GM12865 (cell line): ENCODE measurements around the gene ECI1.
"Not testable (repeated sequence)": the region's sequence is repeated elsewhere in the genome, so short reads cannot be mapped to it uniquely, and the experiment has no call there.

Source experiments
- DNase-seq: peaks from one replicate; pipeline ENCODE4 v3.0.0; 2010; ENCODE audit warnings: low read depth
- H3K4me3 ChIP-seq: 2 replicates; pipeline ENCODE4 v1.5.1; 2011; ENCODE audit warnings: mild to moderate bottlenecking, low read depth, low read length, control low read depth
- TF ChIP-seq, protein P1 (sequence below): IDR thresholded peaks from 2 replicates; pipeline ENCODE4 v1.5.1; 2011; ENCODE audit warnings: low read length, control low read depth, low read depth, inconsistent platforms; ENCODE audit not compliant: insufficient read depth; ENCODE audit errors: missing control alignments

Gene ECI1

DNA sequence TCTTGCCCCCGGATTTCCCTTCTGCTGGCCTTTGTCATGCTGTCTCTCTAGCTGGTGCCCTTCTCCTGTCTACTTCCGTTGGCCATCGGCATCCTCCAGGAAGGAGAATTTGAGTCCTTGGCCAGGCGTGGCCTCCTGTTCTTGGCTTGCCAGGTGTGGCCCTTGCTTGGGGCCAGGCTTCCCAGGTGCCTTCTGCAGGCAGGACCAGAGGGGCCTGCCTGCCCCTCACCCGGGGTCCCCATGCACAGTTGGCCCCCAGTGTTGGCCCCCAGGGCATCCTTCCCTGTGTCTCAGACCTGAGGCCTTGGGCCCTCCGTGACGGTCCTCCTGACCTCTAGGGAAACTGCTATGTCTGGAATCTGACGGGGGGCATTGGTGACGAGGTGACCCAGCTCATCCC is 43.5 kb downstream of the ECI1 start:
- no peak overlapping the region for H3K4me3 ChIP-seq
- DNase-seq: no peak
- TF ChIP-seq, protein P1, sequence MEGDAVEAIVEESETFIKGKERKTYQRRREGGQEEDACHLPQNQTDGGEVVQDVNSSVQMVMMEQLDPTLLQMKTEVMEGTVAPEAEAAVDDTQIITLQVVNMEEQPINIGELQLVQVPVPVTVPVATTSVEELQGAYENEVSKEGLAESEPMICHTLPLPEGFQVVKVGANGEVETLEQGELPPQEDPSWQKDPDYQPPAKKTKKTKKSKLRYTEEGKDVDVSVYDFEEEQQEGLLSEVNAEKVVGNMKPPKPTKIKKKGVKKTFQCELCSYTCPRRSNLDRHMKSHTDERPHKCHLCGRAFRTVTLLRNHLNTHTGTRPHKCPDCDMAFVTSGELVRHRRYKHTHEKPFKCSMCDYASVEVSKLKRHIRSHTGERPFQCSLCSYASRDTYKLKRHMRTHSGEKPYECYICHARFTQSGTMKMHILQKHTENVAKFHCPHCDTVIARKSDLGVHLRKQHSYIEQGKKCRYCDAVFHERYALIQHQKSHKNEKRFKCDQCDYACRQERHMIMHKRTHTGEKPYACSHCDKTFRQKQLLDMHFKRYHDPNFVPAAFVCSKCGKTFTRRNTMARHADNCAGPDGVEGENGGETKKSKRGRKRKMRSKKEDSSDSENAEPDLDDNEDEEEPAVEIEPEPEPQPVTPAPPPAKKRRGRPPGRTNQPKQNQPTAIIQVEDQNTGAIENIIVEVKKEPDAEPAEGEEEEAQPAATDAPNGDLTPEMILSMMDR: no peak

DNA sequence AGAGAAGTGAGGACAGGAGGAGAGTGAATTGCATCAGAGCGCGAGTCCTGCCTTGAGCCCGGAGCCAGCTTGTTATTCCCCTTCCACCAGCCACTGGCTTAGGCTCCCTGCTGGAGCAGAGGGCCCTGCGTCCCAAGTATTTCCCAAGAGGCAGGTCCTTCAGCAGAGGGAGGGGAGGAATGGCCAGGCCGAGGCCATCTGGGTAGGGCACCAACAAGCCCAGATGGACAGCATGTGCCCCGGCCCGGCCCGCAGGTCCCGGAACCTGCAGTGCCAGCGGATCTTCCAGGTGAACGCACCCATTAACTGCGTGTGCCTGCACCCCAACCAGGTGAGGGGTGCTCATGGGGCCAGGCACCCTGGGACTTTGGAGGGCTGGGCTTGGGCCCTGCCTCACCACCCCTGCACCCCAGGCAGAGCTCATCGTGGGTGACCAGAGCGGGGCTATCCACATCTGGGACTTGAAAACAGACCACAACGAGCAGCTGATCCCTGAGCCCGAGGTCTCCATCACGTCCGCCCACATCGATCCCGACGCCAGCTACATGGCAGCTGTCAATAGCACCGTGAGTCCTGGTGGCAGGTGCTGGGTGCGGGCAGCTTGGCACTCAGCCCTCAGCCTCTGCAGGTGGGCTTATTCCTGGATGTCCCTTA is 44.5 kb downstream of the ECI1 start:
- TF ChIP-seq, protein P1: no peak
- DNase-seq: no peak
- no peak overlapping the region for H3K4me3 ChIP-seq

DNA sequence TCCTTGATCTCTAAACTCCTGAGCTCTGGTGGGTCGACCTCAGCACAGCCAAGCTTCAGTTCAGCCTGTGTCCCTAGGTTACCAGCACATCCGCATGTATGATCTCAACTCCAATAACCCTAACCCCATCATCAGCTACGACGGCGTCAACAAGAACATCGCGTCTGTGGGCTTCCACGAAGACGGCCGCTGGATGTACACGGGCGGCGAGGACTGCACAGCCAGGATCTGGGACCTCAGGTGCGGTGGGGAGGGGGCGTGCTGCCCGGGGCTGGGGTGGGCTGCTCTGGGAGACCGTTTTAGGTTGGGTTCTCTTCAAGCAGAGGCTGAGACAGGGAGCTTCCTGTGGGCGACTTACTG is 45.0 kb downstream of the ECI1 start:
- peak overlapping the region; percentile 57 for H3K4me3 ChIP-seq
- TF ChIP-seq, protein P1: no peak
- DNase-seq: no peak

DNA sequence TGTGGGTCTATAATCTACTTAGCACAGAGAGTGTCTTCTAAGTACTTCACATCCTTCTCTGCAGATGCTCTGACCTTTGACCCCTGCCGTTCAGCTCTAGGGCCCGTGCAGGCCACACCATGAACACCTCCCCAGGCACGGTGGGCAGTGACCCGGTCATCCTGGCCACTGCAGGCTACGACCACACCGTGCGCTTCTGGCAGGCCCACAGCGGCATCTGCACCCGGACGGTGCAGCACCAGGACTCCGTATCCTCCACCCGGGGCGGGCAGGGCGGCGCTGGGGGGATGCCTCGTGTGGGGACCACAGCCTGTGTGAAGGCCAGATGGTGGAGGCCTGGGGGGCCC is 45.4 kb downstream of the ECI1 start:
- DNase-seq: no peak
- TF ChIP-seq, protein P1: no peak
- H3K4me3 ChIP-seq: peak overlapping the region; percentile 57

DNA sequence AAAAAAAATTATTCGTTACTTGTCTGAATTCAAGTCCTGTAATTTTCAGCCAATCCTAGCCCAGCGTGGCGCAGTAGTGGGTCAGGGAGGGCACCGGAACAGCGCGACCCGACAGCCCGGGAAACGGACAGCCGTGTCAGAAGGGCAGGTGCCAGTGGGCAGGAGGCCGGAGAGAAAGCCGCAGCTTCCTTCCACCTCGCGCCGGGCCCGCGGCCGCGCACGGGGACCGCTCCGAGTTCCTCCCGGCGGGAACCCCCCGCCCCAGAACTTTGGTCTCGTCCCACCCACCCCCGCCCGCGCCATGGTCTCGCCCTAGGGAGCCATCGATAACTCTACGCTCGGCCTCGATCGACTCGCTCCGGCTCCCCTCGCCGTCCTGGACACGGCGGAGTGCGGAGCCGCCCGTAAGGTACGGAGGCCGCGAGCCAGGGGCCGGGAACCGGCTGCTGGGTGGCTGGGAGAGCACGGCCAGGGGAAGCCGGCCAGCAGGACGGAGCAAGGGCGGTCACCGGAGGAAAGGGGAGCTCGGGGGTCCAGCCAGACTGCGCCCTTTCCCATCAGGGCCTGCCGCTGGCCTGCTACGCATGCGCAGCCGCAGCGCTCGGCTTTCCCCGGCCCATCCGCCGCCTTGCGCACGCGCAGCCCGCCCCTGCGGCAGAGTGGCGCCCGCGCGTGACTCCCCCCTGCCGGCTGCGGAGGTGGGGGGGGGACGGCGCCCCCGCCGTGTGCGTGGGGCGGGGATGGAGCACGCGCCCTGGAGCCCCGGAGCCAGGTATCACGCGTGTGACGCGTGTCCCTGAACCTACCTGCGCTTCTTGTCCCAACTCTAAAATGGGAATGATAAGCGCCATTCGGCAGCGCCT is 46.1 kb downstream of the ECI1 start, which contains the start of gene MLST8:
TSS of gene MLST8 (plus strand) at position 351 of the 863 bp plus-strand sequence. CDS start 632 bp downstream, outside the sequence.
- peak within 1 kb of the TSS; percentile 57 for H3K4me3 ChIP-seq
- DNase-seq: peak; percentile 94
- TF ChIP-seq, protein P1: peak; percentile 31

- DNase-seq: no peak
- H3K4me3 ChIP-seq: peak overlapping the region; percentile 57
- TF ChIP-seq, protein P1: no peak
These were observed 46.8 kb downstream of the ECI1 start for GRCh38 chr16:2204416-2205103.

DNA sequence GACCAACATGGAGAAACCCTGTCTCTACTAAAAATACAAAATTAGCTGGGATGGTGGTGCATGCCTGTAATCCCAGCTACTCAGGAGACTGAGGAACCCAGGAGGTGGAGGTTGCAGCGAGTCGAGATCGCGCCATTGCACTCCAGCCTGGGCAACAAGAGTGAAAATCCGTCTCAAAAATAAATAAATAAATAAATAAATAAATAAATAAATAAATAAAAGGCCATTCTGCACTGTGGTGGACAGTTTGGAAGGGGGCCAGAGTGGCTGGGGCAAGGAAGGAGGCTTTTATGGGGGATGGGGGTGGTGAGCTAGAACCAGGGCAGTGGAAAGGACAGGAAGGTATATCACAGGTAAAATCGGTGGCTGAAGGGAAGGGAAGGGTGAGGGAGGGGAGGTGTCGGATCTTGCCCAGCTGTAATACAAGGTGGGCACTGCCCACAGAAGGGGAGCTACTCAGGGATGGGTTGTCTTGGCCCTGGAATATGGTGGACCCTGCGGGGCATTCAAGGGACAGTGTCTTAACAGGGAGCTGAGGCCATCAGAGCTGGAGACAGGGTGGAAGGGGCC is 48.2 kb downstream of the ECI1 start:
- not testable (repeated sequence) for H3K4me3 ChIP-seq, DNase-seq
